ENCODE data around the gene PDE6B.
"Not testable (repeated sequence)": the region's sequence is repeated elsewhere in the genome, so short reads cannot be mapped to it uniquely, and the experiment has no call there.

Gene PDE6B

DNA sequence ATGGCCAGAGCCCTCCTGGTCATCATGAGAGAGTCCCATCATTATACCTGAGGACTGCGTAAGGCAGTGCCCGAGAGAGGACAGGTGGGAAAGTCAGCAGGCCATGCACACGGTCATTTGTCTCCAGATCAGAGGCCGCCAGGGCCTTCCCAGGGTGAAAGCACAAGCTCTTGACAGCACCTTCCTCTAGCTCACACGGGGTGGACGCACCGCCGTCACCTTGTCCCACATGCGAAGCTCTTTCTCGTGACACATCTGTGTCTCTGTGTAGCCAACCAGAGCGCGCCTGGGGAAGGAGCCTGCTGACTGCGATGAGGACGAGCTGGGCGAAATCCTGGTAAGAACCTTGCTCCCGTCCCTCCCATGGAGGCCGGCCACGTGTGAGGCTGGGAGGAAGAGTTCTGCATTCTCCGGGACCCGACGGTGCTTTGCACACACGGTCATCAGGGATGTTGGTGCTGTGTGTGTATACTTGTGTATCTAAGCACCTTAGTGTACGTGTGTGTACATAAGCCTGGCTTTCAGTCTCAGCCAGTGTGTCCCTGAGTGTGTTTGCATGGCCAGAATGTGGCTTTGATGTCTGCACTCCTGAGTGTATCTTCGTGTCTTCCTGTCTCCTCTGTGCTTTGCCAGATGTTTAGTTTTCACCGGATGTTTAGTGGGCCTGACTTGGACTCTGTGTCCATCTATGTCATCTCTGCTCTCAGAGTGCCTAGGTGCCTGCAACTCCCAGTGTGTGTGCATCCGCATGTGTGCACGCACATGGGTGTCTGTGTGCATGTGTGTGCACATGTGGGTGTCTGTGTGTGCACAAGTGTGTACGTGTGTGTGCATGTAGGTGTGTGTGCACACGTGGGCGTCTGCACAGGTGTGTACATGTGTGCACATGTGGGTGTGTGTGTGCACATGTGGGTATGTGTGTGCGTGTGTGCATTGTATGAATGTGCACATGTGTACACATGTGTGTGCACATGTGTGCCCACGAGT is 33.6 kb downstream of the PDE6B start:
- no peak for DNase-seq

DNA sequence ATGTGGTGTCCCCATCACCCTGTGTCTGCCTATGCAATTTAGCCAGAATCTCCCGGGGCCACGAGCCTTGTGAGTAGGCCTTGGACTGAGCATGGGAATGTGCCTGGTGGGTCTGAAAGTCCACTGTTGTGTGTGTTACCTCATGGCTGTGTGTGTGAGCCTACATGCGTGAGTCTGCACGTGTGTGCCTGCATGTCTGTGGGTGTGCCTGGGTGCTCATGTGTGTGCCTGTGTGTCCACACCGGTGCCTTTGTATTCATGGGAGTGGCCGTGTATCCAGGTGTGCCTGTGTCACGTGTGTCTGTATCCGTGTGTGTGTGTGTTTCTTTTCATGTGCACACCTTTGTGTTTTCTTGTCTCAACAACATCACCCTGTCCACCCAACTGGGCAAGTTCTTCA is 34.5 kb downstream of the PDE6B start:
- DNase-seq, result no peak

DNA sequence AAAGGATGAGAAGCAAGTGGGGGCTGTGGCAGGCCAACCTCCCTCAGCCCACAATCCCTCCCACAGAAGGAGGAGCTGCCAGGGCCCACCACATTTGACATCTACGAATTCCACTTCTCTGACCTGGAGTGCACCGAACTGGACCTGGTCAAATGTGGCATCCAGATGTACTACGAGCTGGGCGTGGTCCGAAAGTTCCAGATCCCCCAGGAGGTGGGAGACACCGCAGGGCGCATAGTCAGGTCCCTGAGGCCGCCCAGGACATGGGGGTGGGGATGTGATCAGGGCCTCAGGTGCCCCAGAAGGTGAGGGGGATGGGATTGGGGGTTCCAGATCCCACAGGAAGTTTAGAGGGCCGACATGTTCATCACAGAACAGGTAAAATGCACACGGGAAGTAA is 35.0 kb downstream of the PDE6B start:
- no peak for DNase-seq

DNA sequence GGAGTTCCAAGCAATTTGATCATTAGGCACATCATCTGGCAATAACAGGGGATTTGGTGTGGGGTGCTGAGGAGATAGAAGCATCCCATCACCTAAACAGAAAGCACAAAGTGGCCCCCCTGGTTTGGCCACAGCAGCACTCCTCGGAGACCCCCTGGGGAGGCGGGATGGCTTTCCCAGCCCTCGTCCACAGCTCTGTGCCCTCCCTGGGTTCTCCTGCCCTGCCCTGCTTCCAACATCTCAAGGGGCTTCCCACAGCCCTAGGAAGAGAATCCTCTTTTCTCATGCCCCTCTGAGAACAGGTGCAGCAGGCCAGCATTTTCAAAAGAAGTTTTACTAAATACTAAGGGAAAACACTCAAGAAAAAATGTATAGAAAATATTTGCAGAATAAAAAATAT is 35.9 kb downstream of the PDE6B start:
- no peak for DNase-seq

DNA sequence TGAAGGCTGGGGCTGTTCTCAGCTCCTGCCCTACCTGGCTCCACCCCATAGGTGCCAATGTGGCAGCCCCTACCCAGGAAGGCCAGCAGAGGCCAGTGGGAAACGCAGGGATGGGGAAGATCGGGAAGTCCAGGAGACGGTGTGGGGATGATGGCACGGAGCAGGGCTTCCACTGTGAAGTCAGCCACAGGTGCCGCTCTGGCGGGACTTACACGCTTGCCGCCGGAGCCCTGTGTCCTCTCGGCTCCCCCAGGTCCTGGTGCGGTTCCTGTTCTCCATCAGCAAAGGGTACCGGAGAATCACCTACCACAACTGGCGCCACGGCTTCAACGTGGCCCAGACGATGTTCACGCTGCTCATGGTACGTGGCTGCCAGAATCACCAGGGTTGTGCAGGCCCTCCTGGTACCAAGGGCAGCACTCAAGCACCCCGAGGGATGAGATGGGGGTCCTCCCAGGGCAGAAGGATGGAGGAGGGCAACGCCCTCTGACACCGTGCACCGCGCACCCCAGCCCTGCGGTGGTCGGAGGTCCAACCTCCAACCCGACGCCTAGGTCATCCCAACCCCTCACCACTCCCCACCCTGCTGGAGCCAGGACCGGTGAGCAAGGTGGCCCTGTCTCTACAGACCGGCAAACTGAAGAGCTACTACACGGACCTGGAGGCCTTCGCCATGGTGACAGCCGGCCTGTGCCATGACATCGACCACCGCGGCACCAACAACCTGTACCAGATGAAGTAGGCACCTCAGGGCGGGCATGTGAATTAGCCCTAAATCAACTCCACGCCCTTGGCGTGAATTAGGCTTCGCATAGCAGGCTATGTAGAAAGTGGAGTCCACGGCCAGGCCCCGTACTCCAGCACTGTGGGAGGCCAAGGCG is 36.7 kb downstream of the PDE6B start:
- DNase-seq, result no peak

DNA sequence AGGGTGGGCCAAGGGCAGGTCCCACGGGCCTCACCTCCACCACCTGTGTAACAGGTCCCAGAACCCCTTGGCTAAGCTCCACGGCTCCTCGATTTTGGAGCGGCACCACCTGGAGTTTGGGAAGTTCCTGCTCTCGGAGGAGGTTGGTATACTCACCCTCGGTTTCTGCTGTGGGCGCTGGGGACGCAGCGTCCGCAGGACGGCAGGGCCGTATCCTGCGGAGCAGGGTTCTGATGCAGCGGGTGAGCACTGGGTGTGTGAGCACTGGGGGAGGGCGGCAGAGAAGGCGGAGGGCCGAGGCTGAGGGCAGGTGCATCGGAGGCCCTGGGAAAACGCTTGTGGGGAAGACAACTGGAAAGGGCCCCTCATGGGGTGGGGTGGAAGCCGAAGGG is 37.7 kb downstream of the PDE6B start:
- no peak for DNase-seq

DNA sequence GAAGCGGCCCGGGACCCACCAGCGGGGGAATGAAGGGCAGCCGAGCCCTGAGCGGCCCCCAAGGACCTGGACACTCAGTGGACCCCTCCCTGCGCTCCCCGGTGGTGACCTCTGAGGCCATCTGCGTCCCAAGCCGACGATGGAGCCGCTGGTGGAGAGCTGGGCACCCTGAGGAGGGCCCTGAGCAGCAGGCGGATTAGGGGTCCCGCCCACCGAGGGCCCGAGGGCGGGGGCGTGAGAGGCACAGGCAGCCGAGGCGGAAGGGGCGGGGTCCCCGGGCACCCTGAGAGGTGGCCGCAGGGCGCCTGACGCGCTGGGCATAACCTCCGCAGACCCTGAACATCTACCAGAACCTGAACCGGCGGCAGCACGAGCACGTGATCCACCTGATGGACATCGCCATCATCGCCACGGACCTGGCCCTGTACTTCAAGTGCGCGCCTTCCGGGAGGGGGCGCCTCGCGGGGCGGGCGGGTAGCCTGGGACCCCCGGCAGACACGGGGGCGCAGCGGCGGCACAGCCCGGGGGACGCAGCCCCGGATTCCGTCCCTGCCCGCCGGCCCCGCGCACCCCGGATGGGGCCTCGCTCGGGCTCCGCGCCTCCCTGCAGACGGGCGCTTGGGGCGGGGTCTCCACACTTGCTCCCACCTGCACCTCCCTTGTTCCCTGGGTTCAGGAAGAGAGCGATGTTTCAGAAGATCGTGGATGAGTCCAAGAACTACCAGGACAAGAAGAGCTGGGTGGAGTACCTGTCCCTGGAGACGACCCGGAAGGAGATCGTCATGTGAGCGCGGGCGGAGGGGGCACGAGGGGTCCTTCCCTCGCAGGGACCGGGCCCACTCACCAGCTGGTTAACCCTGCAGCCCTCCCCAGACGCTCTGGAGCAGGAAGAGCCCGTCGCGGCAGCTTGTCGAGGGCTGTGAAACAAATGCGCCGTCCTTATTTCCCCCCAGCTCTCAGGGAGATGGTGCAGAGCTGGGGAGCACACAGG is 38.4 kb downstream of the PDE6B start:
- peak; percentile 80 for DNase-seq

DNA sequence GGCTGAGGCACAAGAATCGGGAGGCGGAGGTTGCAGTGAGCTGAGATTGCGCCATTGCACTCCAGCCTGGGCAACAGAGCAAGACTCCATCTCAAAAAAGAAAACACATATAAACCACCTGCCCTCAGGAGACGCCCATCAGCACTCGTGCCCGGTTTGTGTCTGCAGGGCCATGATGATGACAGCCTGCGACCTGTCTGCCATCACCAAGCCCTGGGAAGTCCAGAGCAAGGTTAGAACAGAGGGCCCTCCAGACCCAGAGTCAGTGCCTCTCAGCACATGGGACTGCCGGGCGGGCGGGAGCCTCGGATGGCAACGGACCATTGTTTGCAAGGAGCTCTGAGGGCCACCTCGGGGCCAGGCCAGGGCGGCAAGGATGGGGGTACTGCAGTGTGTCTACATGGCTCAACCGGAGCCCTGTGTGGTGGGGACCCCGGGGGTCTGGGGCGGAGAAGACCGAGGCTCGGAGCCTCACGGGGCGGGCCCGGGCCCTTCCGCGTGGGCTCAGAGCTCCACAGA is 39.4 kb downstream of the PDE6B start:
- no peak for DNase-seq

DNA sequence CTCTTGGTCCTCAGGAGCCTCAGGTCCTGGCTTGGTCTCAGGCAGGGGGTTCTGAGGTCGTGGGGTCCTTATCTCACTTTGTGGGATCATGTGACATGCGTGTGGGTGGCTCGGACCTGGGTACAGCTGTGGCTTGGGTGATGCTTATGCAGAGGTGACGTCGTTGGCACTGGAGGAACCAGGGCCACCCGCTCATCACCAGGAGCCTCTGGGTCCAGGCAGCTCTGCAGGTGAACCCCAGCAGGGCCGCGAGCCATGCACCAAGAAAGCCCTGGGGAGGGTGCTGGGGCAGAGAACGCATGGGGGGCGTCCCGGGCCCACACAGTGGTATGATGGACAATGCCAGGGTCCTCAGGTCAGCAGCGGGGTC is 40.0 kb downstream of the PDE6B start:
- no peak for DNase-seq

DNA sequence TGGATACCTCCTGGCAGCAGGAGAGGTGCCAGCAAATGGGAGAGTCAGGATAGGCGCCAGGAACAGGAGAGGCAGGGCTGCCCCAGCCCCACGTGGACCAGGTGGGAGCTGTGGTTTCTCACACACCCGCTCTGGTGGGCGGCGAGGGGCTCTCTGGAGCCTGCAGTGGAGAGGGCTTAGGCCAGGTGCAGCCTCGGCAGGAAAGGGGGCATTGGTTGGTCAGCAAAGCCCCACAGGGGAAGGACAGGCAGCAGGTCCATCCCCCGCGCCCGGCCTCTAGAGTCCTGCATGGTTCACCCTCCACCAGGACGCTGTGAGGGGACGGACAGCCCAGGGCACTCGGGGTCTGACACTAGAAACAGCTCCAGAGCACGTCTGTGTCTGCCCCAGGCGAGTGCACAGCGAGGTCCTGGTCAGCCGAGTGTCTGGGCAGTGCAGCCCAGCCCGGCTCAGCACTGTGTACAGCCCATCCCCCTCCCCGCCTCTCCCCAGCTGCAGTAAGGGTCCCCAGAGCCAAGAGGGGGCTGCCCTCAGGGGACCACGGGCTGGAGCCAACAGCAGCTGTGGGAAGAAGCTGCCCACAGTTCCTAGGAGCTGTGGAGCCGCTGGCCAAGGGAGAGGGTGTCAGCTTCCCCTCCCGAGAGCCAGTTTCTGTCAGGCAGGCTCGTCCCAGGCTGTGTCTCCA is 40.5 kb downstream of the PDE6B start:
- DNase-seq, result no peak

DNA sequence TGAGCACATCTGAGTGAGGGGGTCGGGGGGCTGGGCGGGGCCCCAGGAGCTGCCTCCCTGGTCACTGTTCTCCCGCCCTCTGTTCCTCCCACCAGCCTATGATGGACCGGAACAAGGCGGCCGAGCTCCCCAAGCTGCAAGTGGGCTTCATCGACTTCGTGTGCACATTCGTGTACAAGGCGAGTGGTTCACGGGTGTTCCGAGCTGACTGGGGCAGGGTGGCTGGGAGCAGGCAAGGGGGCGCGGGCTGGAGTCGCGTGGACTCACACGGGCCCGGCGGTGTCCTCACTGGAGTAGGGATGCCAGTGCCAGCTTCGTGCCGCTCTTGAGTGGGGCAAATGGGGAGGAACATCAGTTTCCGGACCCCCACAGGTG is 41.0 kb downstream of the PDE6B start:
- no peak for DNase-seq

DNA sequence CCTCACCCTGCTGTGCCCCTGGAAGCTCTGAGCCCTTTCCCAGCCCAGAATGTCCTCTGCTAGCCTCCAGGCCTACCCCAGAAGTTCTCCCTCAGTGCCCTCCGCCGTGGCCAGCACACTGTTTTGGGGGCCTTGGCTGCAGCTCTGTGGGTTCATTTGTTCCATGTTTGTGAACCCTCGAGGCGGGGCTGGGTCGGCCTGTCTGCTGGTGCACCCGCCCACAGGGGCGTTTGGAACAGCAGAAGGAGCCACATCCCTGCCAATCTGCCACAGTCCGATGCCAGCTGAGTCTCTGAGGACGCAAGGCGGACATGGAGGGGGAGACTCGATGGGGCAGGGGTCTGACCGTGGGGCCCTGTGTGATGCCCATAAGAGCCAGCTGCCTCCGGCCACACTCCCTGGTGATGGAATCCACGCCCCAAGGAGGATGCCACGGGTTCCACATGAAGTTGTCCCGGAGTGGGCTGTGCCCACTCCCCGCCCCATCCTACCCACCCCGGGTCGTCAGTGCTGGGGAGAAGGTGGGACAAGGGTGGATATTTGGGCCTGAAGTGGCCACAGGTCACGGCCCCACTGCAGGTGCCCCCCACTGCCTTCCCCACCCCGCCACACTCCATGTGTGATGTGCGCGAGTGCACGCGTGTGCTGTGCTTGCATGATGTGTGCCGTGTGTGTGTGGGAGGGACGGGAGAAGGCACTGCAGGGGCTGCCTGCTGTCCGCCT is 41.6 kb downstream of the PDE6B start:
- no peak for DNase-seq

DNA sequence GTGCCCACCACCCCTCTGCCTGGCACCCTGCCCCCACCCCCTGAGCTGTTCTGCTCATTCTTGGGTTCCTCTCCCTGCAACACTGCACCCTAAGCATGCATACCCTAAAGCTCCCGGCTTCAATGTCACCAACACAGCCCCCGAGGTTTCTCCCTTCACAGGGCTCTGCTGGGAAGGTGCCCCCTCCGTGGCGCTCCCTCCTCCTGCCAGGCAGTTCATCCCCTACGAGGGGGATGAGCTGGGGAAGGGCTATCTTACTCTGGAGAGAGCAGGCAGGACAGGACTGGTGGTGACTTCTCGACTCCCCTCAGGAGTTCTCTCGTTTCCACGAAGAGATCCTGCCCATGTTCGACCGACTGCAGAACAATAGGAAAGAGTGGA is 42.2 kb downstream of the PDE6B start:
- no peak for DNase-seq

DNA sequence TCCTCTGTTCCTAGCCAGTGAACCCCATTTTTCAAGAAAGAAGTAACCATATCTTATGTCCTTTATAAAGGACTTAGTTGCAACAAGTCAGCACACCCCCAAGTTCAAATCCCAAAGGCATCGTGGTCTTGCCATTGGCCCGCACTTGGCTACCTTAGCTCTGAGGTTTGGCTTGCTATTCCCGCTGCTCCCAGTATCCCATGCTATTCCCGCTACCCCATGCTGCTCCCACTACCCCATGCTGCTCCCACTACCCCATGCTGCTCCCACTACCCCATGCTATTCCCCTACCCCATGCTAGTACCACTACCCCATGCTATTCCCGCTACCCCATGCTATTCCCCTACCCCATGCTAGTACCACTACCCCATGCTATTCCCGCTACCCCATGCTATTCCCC is 42.8 kb downstream of the PDE6B start:
- DNase-seq, result not testable (repeated sequence)

DNA sequence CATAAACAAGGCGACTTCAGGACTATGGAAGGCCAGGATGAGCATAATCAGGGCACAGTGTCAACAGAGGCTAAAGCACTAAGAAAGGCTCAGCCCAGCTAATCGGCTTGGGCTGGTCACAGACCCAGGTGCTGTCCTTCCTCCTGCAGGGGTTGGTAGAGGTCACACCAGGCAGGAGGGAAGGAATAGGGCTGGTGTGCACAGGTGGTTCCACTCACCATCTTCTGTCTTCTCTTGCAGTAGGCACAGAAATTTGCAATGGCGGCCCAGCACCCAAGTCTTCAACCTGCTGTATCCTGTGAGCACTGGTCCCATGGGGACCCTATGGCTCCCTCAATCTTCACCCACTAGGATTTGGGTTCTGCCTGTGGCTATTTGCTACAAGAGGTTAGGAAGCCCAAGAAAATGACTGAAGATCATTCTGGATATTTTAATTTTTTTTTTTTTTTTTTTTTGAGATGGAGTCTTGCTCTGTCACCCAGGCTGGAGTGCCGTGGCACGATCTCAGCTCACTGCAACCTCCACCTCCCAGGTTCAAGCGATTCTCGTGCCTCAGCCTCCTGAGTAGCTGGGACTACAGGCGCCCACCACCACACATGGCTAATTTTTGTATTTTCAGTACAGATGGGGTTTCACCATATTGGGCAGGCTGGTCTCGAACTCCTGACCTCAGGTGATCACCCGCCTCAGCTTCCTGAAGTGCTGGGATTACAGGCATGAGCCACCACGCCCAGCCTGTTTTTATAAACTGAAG is 44.6 kb downstream of the PDE6B start:
- DNase-seq, result not testable (repeated sequence)

DNA sequence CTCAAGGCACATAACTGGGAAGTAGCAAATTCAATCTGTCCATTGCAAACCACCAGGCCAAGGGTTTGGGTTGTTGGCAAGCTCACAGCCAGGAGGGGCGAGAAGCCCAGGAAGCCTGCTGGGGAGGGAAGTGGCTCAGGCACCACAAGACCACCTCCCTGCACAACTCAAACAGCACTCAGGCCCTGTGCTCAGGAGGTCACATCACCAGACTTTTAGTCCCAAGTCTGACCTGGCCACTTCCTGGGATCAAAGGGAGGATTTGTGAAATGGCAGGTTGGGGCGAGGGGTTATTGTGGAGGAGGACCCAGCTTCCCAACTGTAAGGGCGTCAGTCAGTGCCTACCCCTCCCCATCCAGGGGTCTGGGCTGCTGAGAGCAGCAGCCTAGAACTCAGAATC is 46.4 kb downstream of the PDE6B start:
- no peak for DNase-seq

DNA sequence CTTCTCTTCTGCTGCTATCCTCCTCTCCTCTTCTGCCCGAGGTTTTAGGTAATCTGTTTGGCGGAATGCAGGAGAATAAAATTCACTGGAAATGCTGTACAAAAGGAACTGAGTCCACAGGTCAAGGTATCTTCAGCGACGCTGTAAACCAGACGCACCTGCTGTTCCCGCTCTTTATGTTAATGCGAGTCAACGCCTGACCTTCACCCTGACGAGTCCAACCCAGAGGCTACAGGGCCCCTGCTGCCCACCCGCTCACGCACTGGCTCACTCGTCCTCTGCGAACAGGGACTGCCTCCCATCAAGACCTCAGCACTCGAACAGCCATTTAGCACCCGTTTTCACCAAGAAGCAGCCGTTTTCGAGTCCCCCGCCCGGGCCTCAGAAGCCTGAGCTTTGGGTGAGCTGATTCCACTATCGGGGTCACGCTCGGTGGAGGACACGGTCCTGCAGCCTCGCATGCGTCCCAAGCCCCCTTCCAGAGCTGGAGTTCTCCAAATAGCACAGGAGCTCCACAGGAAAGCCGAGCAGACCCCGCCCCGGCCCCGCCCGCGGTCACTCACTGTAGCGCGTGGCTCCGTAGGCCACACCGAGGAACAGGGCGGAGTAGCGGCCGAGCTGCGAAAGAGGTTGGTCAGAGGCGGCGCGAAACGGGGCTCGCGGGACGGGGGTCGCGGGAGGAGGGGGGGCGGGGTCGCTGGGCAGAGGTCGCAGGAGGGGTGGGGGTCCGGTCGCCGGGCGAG is 48.1 kb downstream of the PDE6B start:
- peak; percentile 24 for DNase-seq

DNA sequence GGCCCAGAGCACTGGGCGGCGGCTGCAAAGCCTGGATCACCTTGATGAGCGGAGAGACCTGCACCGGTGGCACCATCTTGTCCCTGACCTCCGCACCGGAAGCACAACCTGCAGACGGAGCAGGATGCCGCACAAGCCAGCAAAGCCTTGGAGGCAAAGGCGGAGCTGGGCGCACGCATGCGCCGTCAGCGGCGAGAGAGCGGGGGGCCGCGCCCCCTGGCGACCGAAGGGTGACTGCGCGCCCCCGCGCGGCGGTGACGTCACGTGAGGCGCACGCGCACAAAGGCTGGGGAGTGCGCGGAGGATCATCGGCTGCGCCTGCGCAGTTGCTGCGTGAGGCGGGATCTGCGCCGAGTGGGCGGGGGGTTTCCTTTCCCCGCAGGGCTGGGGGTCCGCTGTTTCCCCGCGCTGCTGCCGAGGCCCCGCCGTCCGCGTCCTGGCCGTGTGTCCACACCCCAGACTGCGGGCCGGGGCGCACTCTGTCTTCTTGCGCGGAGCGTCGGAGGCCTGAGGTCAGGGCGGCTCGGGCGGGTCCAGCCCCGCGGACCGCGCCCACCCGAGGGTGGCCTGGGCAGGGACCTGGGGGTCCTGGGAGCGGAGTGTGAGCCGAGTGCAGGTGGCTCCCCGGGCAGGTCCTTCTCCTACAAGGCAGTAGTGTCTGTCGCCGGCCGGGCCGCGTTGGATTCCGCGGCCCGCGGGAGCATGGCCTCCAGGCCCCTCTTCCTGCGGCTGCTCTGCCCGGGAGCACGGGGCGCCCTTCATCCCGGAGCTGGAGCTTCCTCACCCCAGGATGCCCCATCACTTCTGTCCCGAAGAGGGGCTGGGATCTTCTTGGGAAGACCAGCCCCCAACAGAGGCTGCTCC is 49.0 kb downstream of the PDE6B start, which contains the start of the genes ATP5ME and MYL5:
ATP5ME (minus strand) TSS at position 105 of the 864 bp plus-strand sequence; CDS start at position 76, 29 bp downstream.
MYL5 (plus strand) TSS at position 371 of the 864 bp plus-strand sequence. CDS start 3,485 bp downstream, outside the sequence.
- DNase-seq, result peak; percentile 98

Measured in activated CD4-positive, alpha-beta T cell treated with anti-CD3 and anti-CD28 coated beads, Interleukin-2, Interleukin-6, amounts not matched to agents 100 ng/mL and 50 ng/mL, durations not matched to agents 16 hours and 8 hours (primary cell).